Urothelium cell line (cell line): Measurements from ENCODE around the gene RAI2.
A peak's percentile ranks its signal among the peaks of the same experiment; 100 is the strongest.

Source experiments
- DNase-seq: peaks from one replicate; pipeline ENCODE4 v3.0.0; 2011; ENCODE audit warnings: low spot score, mixed read lengths
- FAIRE-seq: peaks from 2 replicates; lab custom pipeline; 2011; peaks lifted over from hg19 to GRCh38; lab: Jason Lieb, UNC

Gene RAI2

DNA sequence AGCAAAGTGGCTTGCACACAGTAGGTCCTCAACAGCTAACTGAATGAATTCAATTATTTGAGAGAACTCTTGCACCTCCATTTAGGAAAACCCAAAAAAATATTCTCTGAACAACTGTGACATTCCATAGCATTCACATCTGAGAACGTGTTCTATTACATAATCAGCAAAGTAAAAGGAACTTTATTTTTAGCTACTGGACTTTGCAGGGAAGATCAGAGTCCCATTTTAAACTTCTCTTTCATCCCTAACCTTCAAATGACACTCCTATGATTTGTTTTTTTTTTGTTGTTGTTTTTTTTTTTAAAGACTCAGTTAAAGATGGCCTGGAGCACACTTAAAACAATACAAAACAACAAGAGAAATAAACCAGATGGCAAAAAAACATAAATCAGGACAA lies 30.9 kb downstream of the RAI2 start:
- FAIRE-seq (no peak), DNase-seq (no peak)

- no peak for DNase-seq
- FAIRE-seq: no peak
These were observed 31.5 kb downstream of the RAI2 start for GRCh38 chrX:17829566-17829965.

GRCh38 chrX:17828171-17828570 lies 32.9 kb downstream of the RAI2 start:
- no peak for DNase-seq
- FAIRE-seq: no peak

- no peak for DNase-seq
- no peak for FAIRE-seq
These were observed 34.2 kb downstream of the RAI2 start for GRCh38 chrX:17826609-17827496.

DNA sequence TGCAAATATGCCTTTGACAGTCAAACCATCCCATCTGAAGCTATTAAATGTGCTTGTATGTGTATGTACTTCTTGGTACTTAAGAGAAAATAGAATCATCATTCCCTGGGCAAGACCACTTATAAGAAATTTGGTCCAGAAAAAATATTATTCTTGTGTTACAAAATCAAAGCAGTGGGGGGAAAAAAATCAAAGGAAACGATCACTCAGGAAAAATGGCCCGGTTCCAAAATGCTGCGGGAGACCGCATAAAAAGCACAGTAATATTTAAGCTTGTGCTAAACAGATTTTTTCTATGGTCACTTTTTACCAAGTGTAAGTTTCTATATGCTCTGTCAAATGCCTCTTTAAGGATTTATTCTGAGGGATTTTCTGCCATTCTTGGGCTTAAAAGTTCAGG lies 36.1 kb downstream of the RAI2 start:
- DNase-seq: no peak
- no peak for FAIRE-seq

- FAIRE-seq: no peak
These were observed 38.7 kb downstream of the RAI2 start for GRCh38 chrX:17822351-17822750.

DNA sequence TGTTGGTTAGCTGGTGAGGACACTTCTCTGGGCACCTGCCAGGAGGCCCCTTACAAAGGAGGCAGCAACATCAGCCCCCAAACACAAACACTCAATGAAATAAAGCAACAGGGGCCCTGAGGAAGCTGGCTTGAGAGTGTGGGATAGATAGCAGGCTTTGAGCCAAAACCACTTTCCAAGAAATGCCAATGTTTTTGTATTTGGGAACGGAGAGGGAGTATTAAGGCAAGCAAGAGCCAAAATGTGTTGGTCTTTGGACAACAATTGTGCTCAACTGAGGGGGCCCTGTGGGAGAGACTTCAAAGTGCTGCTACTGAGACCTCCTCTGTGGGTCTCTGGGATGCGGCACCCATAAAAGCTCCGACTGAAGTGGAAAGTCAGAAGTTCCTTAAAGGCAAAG lies 41.0 kb downstream of the RAI2 start:
- FAIRE-seq: no peak
- no peak for DNase-seq

More at GRCh38 chrX:17822351-17822750, 38.7 kb downstream of the RAI2 start:
- DNase-seq: no peak

GRCh38 chrX:17818726-17819125 lies 42.4 kb downstream of the RAI2 start:
- DNase-seq: no peak
- no peak for FAIRE-seq

DNA sequence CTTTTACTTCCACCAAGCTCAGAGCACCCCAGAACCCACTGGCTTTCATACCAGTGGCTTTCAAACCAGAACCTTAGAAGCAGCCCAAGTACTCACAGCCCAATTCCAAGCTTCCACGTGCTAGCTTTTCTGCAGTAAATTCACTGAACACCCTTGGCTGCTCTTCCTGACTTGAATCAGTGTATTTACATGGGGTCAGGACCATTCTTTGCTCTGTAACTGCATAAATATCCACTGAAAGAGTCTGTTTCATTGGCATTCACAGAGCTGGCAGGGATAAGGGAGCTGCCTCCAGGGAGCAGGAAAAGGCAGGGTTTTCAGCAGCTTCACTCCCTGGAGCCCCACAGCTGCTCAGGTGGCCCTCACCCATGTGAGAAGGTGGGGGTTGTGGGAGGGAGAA lies 43.8 kb downstream of the RAI2 start:
- FAIRE-seq (no peak), DNase-seq (no peak)

DNA sequence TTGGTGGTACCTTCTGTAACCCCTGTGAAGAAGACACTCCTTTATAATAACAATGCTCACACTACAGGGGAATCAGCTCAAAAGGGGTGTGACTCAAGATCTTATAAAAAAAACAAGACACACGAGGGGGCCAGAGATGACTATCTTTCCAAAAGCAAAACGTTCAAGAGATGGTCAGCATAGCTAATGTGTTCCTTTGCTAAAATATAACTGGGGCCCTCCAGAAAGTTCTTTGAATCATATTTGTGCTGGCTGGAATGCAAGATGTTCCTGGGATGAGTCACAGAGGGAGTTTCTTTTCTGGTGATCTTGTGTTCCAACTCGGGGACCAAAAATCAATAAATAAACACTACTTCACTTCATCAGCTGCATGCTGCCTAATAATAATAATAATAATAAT lies 46.5 kb downstream of the RAI2 start:
- DNase-seq (peak; percentile 6), FAIRE-seq (no peak)

DNA sequence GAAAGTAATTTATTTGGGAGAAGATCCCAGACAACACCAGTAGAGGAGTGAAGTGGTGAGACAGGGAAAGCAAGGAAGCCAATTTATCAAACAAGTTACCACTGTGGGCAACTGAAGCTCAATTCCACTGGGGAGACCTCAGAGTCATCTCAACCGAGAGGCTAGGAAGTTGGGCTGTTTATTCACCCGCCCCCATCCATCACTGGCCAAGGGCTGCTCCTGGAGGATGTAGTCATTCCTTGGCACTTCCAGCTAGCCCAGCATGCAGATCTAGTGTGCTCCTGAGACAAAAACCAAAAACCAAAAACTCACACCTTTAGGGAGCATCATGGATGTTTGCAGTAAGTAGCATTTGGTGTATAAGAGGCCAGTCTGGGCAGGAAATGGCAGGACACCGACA lies 47.0 kb downstream of the RAI2 start:
- no peak for DNase-seq
- no peak for FAIRE-seq

GRCh38 chrX:17813277-17813676 lies 47.8 kb downstream of the RAI2 start:
- no peak for DNase-seq
- FAIRE-seq: no peak

DNA sequence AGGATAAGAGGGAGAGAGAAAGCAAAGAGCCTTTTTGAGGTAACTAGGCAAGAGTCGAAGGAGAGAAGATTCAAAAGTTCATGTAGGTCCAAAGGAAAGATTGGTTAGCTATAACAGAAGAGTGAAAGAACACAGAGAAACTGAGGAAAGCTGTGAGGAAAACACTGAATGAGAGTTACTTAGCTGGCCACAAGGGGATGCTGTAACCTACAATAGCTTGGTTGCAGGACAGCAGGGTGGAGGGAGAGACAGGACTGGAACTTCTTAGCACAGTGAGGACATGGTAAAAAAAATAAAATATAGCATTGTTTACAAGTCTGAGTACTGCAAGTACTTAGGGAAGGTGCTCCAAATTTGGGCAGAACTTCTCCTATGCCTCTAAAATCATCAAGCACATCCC lies 48.3 kb downstream of the RAI2 start:
- no peak for FAIRE-seq

GRCh38 chrX:17809984-17810383 lies 51.1 kb downstream of the RAI2 start:
- FAIRE-seq (no peak), DNase-seq (no peak)

More for the DNA sequence above, 48.3 kb downstream of the RAI2 start:
- DNase-seq: no peak

DNA sequence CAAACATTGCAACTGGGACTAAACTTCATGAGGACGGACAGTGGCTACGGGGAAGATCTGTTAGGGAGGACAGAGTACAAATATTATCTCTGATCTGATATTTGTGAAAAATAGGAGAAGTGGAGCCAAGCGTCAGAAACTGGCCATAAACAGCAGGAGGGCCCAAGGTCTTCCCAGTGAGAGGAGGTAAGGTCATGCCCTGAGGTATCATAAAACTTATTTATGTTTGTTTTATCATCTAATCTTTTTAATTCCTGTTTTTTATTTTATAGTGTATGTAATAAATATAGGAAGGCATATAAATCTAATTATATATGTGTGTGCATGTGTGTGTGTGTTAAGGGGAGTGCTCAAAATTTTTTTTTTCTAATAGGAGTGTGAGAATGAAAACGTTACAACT lies 51.8 kb downstream of the RAI2 start:
- DNase-seq (no peak), FAIRE-seq (no peak)

DNA sequence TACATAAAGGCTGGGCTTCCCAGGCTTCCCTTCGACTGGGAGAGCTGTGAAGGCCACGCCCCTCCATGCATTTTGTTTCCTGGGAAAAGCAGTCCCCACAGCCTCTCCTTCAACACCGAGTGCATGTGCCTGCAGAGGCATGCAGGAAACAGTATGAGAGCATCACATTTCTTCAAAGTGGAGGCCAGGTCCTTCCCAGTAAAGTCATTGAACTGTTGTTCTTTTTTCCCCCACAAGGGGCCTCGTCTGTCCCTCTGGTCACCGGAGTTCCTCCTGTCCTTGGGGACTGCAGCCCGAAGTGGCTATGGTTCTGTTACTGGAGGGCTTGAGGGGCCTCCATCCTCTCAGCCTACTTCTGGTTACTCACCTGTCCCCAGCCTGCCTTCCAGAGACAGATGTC lies 56.0 kb downstream of the RAI2 start:
- FAIRE-seq: no peak
- DNase-seq: no peak

- FAIRE-seq (no peak), DNase-seq (no peak)
These were observed 57.6 kb downstream of the RAI2 start for GRCh38 chrX:17803449-17803848.

DNA sequence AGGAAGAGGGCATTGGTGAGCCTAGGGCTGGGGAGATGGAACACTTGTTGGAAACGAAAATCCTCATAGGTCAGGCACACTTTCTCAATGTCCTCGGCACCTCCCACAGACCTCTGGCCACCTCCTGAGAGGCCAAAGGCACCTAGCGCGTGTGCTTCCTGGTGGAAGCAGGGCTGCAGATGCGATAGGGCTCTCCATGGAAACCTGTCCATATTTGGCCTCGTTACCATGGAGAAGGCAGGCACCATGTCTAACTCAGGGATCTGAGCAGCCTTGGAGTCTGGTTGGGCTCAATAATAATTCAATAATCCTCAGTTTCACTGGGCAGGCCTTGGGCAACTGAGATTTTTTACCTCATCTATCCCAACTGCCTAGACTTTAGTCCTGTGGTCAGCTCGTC lies 58.3 kb downstream of the RAI2 start:
- DNase-seq (no peak), FAIRE-seq (no peak)

GRCh38 chrX:17801431-17801830 lies 59.7 kb downstream of the RAI2 start:
- no peak for DNase-seq
- FAIRE-seq: no peak

DNA sequence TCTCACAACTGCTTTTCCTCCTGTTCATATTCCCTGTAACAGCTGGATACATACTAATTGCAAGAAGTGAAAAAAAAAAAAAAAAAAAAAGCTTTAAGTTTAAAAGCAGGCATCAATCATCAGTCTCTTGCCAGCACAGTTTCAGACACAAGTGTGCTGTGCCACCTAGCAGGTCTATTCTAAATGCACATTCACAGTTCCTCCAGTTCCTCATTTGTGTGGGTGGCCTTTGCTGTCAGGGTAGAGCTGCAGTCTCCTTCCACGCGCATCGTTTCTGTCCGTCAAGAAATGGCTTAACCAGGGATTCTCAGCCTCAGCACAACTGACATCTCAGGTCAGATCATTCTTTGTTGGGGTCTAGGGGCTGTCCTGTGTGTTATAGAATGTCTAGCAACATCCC lies 62.2 kb downstream of the RAI2 start:
- no peak for FAIRE-seq
- DNase-seq: no peak

GRCh38 chrX:17792826-17793225 lies 68.3 kb downstream of the RAI2 start:
- no peak for DNase-seq
- no peak for FAIRE-seq

GRCh38 chrX:17788956-17789562 lies 72.0 kb downstream of the RAI2 start:
- DNase-seq (no peak), FAIRE-seq (no peak)
